Astrocyte (in vitro differentiated cells and primary cell): ENCODE data around the gene C1orf159. TPM values are rescaled to one million over a fixed set of nuclear protein-coding genes. Genes with fewer than 3 reads are reported as not detected.
"Not testable (repeated sequence)": the region's sequence is repeated elsewhere in the genome, so short reads cannot be mapped to it uniquely, and the experiment has no call there.

Experiments used
- DNase-seq: peaks from one replicate; pipeline ENCODE4 v3.0.0-alpha.2; 2010; ENCODE audit warnings: low read depth
- FAIRE-seq: peaks from 2 replicates; lab custom pipeline; 2011; peaks lifted over from hg19 to GRCh38; lab: Jason Lieb, UNC
- H2AFZ ChIP-seq: 2 replicates; pipeline ENCODE4 v1.6.0; 2012; ENCODE audit warnings: low read depth, low read length, inconsistent platforms
- H3K27ac ChIP-seq: 2 replicates; pipeline ENCODE4 v1.5.1; 2011; ENCODE audit warnings: low read depth, low read length, inconsistent platforms
- H3K27me3 ChIP-seq: 2 replicates; pipeline ENCODE4 v1.6.0; 2011; ENCODE audit warnings: low read length, inconsistent platforms; ENCODE audit not compliant: insufficient read depth
- H3K36me3 ChIP-seq: 2 replicates; pipeline ENCODE4 v1.5.1; 2011; ENCODE audit warnings: low read length, inconsistent platforms; ENCODE audit not compliant: insufficient read depth
- H3K4me1 ChIP-seq: 2 replicates; pipeline ENCODE4 v1.5.1; 2011; ENCODE audit warnings: low read length, inconsistent platforms; ENCODE audit not compliant: insufficient read depth
- H3K4me2 ChIP-seq: 2 replicates; pipeline ENCODE4 v1.6.0; 2012; ENCODE audit warnings: low read length, inconsistent platforms
- H3K4me3 ChIP-seq: 2 replicates; pipeline ENCODE4 v1.5.1; 2011; ENCODE audit warnings: low read depth, mild to moderate bottlenecking, low read length, inconsistent platforms; ENCODE audit not compliant: insufficient read depth
- H3K79me2 ChIP-seq: 2 replicates; pipeline ENCODE4 v1.6.0; 2012; ENCODE audit warnings: mild to moderate bottlenecking, low read length, inconsistent platforms; ENCODE audit not compliant: insufficient read depth
- H3K9ac ChIP-seq: 2 replicates; pipeline ENCODE4 v1.6.0; 2012; ENCODE audit warnings: mild to moderate bottlenecking, low read length, inconsistent platforms
- H3K9me3 ChIP-seq: 2 replicates; pipeline ENCODE4 v1.5.1; 2012; ENCODE audit warnings: low read depth, mild to moderate bottlenecking, low read length, inconsistent platforms; ENCODE audit not compliant: insufficient read depth
- H4K20me1 ChIP-seq: 2 replicates; pipeline ENCODE4 v1.6.0; 2012; ENCODE audit warnings: low read length, inconsistent platforms; ENCODE audit not compliant: insufficient read depth
- H3K27ac Mint-ChIP-seq: one replicate; pipeline ENCODE4 v1.8.0; 2021; ENCODE audit warnings: mild to moderate bottlenecking, mixed read lengths; ENCODE audit not compliant: unreplicated experiment
- H3K27me3 Mint-ChIP-seq: one replicate; pipeline ENCODE4 v1.8.0; 2021; ENCODE audit warnings: low read depth, mixed read lengths; ENCODE audit not compliant: unreplicated experiment
- H3K36me3 Mint-ChIP-seq: one replicate; pipeline ENCODE4 v1.8.0; 2021; ENCODE audit warnings: low read depth, mixed read lengths; ENCODE audit not compliant: unreplicated experiment
- H3K4me1 Mint-ChIP-seq: one replicate; pipeline ENCODE4 v1.8.0; 2021; ENCODE audit warnings: low read depth, mixed read lengths; ENCODE audit not compliant: unreplicated experiment
- H3K4me3 Mint-ChIP-seq: one replicate; pipeline ENCODE4 v1.8.0; 2021; ENCODE audit warnings: mild to moderate bottlenecking, moderate library complexity, mixed read lengths; ENCODE audit not compliant: unreplicated experiment
- H3K9me3 Mint-ChIP-seq: one replicate; pipeline ENCODE4 v1.8.0; 2021; ENCODE audit warnings: mild to moderate bottlenecking, mixed read lengths; ENCODE audit not compliant: unreplicated experiment
- CTCF ChIP-seq: IDR thresholded peaks from 2 replicates; pipeline ENCODE4 v1.5.1; 2011; ENCODE audit warnings: low read depth, mild to moderate bottlenecking, inconsistent platforms, low read length, moderate library complexity; ENCODE audit not compliant: insufficient read depth
- EZH2 ChIP-seq: IDR thresholded peaks from 2 replicates; pipeline ENCODE4 v1.6.1; 2012; ENCODE audit warnings: mild to moderate bottlenecking, low read length, inconsistent platforms; ENCODE audit not compliant: insufficient read depth
- total RNA-seq: library from RNA; stranded (reverse); gene quantifications from 2 replicates; pipeline ENCODE4 v1.2.1, GENCODE V29; 2021

The C1orf159 gene
- total RNA-seq, 1 donor from 2014 or later: 13.9 TPM

GRCh38 chr1:1110561-1110971 is 5.3 kb downstream of the C1orf159 start:
- H3K4me1 ChIP-seq: no peaks in the 10 kb centered on the region
- H3K4me3 Mint-ChIP-seq: no peak overlapping the region
- peaks cover 6% of the 10 kb centered on the region for H3K9me3 ChIP-seq
- no peak overlapping the region for H3K4me2 ChIP-seq
- no peak overlapping the region for H3K4me3 ChIP-seq
- H2AFZ ChIP-seq: no peak overlapping the region
- TF ChIP-seq CTCF: no peak
- no peak for TF ChIP-seq EZH2
- FAIRE-seq (no peak), DNase-seq (no peak)
- no peak overlapping the region for H3K27ac ChIP-seq
- peaks cover 6% of the 10 kb centered on the region for H3K9me3 Mint-ChIP-seq
- H3K4me1 Mint-ChIP-seq: no peaks in the 10 kb centered on the region
- peaks cover 10% of the 10 kb centered on the region for H4K20me1 ChIP-seq
- H3K79me2 ChIP-seq: peaks cover 59% of the 10 kb centered on the region
- no peaks in the 10 kb centered on the region for H3K27me3 Mint-ChIP-seq
- H3K36me3 ChIP-seq: no peaks in the 10 kb centered on the region
- no peak overlapping the region for H3K9ac ChIP-seq
- peak overlapping the region; percentile 1 for H3K27ac Mint-ChIP-seq
- H3K36me3 Mint-ChIP-seq: peaks cover 12% of the 10 kb centered on the region
- H3K27me3 ChIP-seq: no peaks in the 10 kb centered on the region

- H3K36me3 Mint-ChIP-seq: peaks cover 12% of the 10 kb centered on the region
- peaks cover 1% of the 10 kb centered on the region for H3K4me1 Mint-ChIP-seq
- peaks cover 6% of the 10 kb centered on the region for H3K9me3 Mint-ChIP-seq
- DNase-seq (no peak), FAIRE-seq (no peak)
- no peak overlapping the region for H3K4me3 Mint-ChIP-seq
- TF ChIP-seq CTCF: no peak
- no peak for TF ChIP-seq EZH2
- H3K36me3 ChIP-seq: no peaks in the 10 kb centered on the region
- no peak overlapping the region for H3K9ac ChIP-seq
- H3K27ac ChIP-seq: no peak overlapping the region
- no peak overlapping the region for H2AFZ ChIP-seq
- no peak overlapping the region for H3K27ac Mint-ChIP-seq
- H3K27me3 Mint-ChIP-seq: no peaks in the 10 kb centered on the region
- peaks cover 10% of the 10 kb centered on the region for H4K20me1 ChIP-seq
- H3K27me3 ChIP-seq: no peaks in the 10 kb centered on the region
- no peak overlapping the region for H3K4me2 ChIP-seq
- peaks cover 54% of the 10 kb centered on the region for H3K79me2 ChIP-seq
- H3K9me3 ChIP-seq: peaks cover 6% of the 10 kb centered on the region
- H3K4me1 ChIP-seq: no peaks in the 10 kb centered on the region
- no peak overlapping the region for H3K4me3 ChIP-seq
These were observed 6.1 kb downstream of the C1orf159 start for GRCh38 chr1:1109743-1110142.

- peaks cover 2% of the 10 kb centered on the region for H3K36me3 Mint-ChIP-seq
- Histone ChIP-seq H3K4me1 (no peaks in the 10 kb centered on the region), H3K9ac (no peak overlapping the region), H3K36me3 (no peaks in the 10 kb centered on the region), H3K4me3 (no peak overlapping the region), H3K27ac (no peak overlapping the region), H4K20me1 (peaks cover 4% of the 10 kb centered on the region), H3K79me2 (peaks cover 36% of the 10 kb centered on the region), H3K4me2 (no peak overlapping the region), H2AFZ (no peak overlapping the region), H3K9me3 (no peaks in the 10 kb centered on the region), H3K27me3 (no peaks in the 10 kb centered on the region)
- no peak overlapping the region for H3K4me3 Mint-ChIP-seq
- TF ChIP-seq CTCF (no peak), EZH2 (no peak)
- FAIRE-seq: no peak
- H3K4me1 Mint-ChIP-seq: peaks cover 1% of the 10 kb centered on the region
- no peak for DNase-seq
- no peaks in the 10 kb centered on the region for H3K27me3 Mint-ChIP-seq
- no peak overlapping the region for H3K27ac Mint-ChIP-seq
- peaks cover 2% of the 10 kb centered on the region for H3K9me3 Mint-ChIP-seq
These were observed 9.2 kb downstream of the C1orf159 start for GRCh38 chr1:1106510-1107221.

- not testable (repeated sequence) for H3K36me3 ChIP-seq, H3K36me3 Mint-ChIP-seq, H3K4me3 ChIP-seq, H3K9ac ChIP-seq, H3K4me1 ChIP-seq, H3K27ac Mint-ChIP-seq, H2AFZ ChIP-seq, FAIRE-seq, H3K4me1 Mint-ChIP-seq, H4K20me1 ChIP-seq, H3K4me2 ChIP-seq, H3K27me3 Mint-ChIP-seq, H3K27me3 ChIP-seq, H3K4me3 Mint-ChIP-seq, DNase-seq, H3K9me3 ChIP-seq, H3K27ac ChIP-seq, H3K9me3 Mint-ChIP-seq
- peaks cover 16% of the 10 kb centered on the region for H3K79me2 ChIP-seq
These were observed 11.7 kb downstream of the C1orf159 start for GRCh38 chr1:1104152-1104551.
